GM19324 (cell line): ENCODE data around the gene SLC12A4.
A peak's percentile ranks its signal among the peaks of the same experiment; 100 is the strongest.
"Not testable (repeated sequence)": the region's sequence is repeated elsewhere in the genome, so short reads cannot be mapped to it uniquely, and the experiment has no call there.

ENCODE experiments used
- ATAC-seq: cut with Tn5 transposase; IDR thresholded peaks from one replicate; pipeline ENCODE4 v1.9.1; 2021; ENCODE audit warnings: mild to moderate bottlenecking, moderate library complexity; ENCODE audit not compliant: unreplicated experiment, low FRiP score

Gene SLC12A4

DNA sequence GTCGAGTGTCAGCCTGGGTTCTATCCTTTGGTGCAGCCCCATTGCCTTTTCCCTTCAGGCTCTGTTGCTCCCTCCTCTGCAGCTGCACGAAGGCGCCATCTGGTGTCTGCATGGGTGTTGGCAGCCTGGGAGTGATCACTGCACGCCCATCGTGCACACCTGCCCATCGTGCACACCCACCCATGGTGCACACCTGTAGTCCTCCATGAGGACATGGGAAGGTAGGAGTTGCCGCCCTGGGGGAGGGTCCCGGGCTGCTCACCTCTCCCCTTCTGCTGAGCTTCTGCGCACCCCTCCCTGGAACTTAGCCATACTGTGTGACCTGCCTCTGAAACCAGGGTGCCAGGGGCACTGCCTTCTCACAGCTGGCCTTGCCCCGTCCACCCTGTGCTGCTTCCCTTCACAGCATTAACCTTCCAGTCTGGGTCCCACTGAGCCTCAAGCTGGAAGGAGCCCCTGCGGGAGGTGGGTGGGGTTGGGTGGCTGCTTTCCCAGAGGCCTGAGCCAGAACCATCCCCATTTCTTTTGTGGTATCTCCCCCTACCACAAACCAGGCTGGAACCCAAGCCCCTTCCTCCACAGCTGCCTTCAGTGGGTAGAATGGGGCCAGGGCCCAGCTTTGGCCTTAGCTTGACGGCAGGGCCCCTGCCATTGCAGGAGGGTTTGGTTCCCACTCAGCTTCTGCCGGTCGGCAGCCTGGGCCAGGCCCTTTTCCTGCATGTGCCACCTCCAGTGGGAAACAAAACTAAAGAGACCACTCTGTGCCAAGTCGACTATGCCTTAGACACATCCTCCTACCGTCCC, 39.7 kb downstream of the SLC12A4 start:
- ATAC-seq = no peak

DNA sequence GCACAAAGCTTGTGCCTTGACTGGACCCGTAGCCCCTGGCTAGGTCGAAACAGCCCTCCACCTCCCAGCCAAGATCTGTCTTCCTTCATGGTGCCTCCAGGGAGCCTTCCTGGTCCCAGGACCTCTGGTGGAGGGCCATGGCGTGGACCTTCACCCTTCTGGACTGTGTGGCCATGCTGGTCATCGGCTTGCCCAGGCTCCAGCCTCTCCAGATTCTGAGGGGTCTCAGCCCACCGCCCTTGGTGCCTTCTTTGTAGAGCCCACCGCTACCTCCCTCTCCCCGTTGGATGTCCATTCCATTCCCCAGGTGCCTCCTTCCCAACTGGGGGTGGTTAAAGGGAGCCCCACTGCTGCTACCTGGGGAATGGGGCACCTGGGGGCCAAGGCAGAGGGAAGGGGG, 40.3 kb downstream of the SLC12A4 start:
- no peak for ATAC-seq

DNA sequence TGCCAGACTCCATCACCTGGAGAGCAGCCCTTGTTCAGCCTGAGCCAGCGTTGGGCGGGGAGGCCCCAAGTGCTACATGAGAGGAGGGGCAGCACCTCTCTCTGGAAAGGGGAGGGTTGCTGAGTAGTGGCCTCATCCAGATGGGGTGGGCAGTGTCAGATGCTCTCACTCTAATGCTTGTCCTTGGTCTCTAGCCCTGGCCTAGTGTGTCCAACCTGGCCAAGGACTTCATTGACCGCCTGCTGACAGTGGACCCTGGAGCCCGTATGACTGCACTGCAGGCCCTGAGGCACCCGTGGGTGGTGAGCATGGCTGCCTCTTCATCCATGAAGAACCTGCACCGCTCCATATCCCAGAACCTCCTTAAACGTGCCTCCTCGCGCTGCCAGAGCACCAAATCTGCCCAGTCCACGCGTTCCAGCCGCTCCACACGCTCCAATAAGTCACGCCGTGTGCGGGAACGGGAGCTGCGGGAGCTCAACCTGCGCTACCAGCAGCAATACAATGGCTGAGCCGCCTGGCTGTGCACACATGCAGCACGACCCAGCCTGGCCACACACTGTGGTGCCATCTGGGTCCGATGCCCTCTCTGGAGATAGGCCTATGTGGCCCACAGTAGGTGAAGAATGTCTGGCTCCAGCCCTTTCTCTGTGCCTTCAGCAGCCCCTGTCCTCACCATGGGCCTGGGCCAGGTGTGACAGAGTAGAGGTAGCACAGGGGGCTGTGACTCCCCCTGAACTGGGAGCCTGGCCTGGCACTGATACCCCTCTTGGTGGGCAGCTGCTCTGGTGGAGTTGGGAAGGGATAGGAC, 41.1 kb downstream of the SLC12A4 start:
- no peak for ATAC-seq

DNA sequence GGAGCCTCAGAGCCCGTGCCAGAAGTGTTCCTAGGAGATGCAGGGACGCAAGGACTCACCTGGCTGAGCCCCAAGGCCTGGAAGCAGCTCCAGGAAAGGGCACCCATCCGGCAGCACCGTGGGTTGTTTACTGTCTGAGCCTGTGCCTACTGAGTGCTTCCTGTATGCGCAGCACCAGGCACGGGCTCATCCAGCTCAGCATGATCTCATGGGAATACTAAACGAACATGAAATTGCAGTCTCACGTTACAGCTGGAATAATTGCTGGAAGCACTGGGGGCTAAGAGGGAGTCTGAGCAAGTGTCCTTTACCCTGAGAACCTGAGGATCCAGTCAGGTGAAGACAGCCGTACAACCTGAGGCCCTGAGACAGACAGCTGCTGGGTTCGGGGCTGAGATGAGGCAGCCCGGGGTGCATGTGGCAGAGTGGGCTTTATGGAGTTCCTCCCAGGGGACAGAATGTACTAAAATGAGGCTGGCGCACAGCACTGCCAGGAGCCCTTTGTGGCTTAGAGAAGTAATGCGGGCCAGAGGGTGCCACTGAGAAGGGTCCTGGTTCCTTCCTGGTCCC, 42.2 kb downstream of the SLC12A4 start:
- no peak for ATAC-seq

DNA sequence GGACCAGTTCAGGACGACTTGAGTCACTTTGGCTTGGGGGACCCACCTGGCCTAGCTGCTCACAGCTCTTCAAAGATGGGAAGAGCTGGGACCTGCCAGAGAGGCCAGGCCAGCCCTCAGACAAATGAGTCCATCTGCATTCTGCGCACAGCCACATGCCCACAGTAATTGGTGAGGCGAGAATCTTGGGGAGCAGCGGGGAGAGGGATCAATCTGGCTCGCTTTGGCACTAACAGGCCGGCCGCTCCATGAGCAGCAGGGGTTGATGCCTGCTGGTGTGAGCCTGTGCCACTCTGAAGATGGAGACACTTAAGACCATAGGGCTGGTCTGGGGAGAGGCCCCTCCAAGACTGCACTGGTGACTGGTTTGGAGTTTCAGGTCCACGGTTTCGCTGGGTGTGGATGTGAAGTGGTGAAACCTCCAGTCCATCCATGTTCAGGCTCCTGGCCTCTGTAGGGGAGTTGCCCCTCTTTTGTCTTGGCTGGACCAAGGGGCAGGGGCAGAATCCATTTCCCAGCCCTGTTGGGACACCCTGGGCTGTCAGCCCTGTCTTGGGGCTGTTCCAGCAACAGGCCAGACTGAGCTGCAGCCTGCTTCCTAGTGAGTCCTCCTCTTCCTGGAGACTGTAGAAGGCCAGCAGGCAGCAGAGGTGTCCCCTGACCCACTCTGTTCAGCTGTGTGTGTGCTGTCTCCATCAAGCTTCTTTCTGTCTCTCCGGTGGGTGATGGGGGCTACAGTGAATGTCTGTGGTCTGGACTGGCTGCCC, 44.1 kb downstream of the SLC12A4 start:
- ATAC-seq = no peak

DNA sequence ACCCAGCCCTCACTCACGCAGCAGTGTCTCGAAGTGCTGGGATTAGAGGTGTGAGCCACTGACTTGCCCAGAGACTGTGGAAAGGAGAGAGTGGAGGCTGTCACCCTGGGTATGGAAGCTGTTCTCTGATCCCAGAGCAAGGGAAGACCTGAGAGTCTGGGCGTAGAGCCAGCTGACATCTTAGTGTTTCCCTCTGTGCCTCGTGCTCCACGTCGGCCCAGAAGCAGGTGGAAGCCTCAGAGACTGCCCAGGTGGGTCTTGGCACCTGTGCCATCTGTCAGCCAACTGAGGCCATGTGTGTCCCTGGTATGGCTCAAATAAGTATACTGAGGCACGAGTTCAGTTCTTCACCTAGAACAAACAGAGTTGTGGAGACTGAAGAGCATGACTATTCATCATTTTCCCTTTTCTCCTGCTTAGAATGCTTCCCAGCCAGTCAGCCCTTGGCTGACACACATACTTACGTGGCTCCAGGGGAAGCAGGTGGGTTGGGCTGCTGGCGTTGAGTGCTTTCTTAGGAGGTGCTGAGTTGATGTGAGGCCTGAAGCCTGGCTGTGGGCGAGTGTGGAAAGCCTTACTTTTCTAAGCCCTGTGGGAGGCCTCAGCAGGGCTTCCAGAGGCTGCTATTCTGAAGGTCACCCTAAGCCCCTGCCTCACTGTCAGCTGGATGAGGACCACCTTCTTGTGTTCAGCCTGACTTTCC, 44.9 kb downstream of the SLC12A4 start:
- ATAC-seq = no peak

DNA sequence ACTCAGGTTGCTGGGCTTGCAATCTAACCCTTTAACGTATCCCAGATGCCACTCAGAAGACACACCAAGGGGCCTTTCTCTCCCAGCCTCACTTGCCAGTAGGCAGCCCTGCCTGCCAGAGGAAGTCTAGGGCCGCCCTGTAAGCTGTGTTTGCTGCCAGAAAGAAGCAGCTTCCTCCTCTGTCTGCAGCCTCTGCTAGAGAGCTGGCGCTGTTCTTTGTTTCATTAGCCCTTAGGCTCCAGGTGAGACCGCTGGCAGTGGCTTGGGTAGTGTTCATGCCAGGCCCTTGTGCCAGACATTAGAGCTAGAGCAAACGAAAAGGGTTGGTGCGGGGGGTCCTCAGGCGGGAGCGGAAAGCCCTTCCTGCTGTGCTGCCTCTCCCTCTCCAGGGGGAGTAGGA, 45.7 kb downstream of the SLC12A4 start:
- no peak for ATAC-seq

DNA sequence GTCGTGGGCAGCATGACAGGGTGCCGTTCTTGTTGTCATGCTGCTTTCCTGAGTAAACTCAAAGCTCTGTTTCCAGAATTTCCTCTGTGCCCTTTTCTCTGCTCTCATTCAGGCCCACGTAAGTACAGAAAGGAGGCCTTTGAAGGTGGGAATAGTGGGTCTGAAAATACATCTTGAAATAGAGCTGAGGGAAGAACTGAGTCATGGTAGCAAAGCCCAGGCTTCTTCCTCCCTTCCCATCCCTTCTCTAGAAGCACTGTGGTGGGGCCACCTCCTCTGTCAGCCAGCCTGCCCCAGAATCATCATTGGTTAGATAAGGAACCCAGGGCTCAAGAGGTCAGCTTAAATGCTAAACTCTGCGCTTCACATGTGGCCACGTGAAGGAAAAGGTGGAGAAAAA, 46.2 kb downstream of the SLC12A4 start:
- ATAC-seq = no peak

DNA sequence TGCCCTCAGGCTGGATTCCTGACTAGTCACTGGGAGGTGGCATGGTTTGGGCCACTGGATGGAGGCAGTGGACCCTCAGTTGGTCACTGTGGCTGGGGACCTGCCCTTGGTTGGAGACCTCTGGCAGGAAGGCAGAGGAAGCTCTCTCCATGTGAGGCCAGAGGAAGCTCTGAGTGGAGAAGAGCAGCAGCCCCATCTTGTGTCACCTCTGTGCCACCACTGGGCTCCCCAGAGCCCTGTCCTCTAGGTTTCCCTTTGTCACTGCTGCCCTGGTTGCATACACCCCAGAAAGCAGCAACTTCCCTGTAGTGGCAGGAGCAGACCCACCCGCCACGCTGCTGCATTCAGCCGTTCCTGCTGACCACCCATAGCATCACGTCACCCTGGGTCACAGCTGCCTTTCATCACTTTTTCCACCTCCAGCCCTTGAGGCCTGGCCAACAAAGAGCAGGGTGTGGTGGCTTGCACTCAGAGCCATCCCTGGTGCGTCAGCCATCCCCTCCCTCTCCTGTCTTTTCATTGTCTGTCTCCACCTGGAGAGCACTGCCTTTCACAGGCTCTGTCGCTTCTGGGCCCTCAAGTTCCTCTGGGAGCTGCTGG, 48.7 kb downstream of the SLC12A4 start:
- ATAC-seq = no peak

DNA sequence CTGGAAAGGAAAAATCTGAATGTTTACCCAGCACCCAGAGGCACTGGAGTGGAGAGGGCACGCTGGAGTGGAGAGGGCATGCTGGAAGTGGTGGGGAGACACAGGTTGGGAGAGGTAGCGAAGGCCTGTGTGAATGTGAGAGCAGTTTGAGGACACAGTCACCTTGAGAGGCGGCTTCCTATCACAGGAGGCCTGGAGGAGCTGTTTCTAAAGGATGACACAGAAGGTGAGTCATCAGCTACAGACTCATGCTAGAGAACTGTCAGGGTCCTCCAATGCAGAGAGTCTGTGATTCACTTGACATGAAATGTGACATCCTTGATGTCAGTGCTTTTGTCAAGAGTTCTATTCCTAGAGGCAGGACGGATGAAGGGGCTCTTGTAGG, 50.6 kb downstream of the SLC12A4 start:
- no peak for ATAC-seq

DNA sequence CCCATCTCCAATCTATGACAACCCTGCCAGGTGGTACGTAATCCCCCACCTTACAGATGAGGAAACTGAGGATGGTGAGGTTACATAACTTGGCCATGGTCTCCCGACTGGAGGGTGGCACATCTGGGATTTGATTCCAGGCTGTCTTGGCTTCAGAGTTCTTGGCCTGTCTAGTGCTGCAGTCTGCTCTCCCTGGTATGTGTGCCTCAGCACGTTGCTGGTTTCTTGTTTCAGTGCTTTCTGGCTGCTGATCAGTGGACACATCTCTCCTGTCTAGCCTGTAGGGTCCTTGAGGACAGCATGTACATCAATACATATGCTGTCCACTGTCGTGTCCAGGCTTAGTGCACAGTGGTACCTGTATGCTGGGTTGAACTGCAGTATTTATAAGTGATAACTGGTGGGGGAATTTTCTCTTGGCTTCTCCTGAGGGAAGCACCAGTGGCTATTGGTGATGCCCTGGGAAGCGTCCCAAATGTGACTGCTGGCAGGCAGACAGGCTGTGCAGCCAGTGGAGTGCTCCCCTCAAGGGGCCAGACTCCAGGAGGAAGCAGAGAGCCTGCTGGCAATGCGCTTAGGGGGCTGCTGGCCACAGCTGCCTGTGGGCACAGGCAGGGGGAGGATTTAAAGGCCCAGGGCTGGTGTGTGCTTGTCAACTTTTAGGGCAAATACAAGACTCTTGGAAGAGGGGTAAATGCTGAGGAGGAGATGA, 51.1 kb downstream of the SLC12A4 start:
- ATAC-seq = no peak

DNA sequence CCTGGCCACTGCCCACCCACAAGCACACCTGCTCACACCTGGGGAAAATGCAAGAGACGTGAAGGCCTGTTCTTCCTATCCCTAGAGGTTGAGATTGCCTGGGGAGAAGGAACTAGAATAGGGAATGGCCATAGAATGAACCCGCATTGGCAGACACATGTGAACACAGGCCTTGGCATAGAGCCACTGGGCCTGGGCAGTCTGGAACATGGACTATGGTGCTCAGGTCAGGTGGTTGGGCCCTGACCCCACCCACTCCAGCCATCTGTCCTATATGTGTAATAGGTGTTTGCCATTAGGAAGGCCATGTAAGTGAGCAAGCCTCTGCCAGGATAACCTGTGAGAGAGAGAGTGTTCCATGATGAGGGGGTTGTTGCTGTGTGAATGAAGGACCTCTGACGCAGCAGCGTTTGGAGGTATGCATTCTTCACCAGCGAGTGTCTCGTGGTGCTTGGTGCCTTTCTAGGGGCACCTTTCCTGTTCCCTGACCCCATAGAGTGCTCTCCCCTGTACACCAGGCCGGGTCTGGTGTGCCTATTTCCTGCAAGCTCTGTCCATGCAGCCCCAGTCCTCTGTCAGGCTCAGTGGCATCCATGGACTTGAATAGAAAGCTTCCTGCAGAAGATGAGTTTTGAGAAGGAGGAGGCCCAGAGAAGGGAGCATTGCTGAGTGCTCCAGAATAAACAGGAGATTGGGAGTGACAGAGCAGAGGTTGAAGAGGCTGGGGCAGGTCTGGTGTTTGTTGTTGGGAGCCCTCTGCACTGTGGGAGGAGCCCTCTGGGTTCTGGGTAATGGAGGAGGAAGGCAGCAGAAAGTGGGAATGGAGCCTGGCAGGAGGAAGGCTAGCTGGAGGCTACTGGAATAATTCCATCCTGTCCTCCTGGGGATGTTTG, 52.4 kb downstream of the SLC12A4 start:
- ATAC-seq = no peak

DNA sequence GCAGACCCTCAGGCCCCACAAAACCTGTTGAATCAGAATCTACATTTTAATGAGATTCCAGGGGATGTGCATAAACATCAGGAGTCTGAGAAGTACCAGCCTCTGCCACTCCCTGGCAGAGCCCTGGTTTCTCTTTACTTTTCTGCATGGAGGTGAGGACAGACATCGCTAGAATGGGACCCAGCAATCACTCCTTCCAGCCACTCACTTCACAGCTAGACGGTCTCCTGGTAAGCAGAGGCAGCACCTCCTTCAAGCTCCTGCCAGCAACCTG, 53.0 kb downstream of the SLC12A4 start:
- ATAC-seq = not testable (repeated sequence)

DNA sequence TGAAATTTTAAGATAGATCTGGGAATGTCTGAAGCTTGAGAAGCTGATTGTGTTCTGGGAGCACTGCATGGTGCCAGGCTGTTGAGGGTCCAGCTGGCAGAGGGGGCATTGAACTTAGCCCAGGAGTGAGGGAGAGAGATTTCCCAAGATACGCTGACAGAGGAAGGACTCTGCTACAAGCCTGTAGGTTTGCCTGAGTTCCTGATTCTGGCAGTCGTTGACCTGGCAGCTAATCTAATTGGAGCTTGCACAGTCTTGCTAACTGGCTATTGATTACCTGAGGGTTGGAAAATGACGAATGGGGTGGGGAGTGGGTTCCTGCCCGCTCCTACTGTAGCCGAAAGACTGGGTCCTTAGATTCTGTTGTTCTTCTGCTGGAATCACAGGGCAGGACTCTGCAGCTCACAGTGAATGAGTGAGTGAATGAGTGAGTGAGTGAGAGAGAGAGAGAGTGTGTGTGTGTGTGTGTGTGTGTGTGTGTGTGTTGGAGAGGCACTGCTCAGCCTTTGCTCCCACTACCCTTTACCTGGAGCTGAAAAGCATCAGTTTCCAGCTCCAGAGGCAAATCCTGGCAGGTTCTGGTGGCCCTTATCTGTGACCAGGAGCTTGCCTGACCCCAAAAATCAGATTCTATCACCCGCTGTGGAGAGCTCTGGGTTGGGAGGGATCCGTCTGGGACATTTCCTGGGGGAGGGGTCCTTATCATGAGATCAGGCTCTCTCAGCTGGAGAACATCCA, 53.5 kb downstream of the SLC12A4 start:
- ATAC-seq = no peak

DNA sequence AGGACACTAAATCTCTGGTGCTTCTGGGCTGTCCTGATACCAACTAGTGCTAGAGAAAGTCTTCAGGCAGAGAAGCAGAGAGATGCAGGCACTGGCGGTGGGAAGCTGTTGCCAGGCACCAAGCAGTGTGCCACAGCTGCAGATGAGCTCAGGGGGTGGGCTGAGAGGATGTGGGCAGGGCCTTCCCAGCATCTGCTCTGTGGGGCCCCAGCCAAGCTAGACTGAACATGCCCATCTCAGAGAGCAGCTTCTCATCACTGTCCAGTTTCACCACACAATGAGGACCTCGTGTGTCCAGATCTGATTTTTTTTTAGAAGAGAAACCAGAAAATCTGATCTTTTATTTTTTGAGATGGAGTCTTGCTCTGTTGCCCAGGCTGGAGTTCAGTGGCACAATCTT, 58.3 kb downstream of the SLC12A4 start:
- ATAC-seq = peak; percentile 44

DNA sequence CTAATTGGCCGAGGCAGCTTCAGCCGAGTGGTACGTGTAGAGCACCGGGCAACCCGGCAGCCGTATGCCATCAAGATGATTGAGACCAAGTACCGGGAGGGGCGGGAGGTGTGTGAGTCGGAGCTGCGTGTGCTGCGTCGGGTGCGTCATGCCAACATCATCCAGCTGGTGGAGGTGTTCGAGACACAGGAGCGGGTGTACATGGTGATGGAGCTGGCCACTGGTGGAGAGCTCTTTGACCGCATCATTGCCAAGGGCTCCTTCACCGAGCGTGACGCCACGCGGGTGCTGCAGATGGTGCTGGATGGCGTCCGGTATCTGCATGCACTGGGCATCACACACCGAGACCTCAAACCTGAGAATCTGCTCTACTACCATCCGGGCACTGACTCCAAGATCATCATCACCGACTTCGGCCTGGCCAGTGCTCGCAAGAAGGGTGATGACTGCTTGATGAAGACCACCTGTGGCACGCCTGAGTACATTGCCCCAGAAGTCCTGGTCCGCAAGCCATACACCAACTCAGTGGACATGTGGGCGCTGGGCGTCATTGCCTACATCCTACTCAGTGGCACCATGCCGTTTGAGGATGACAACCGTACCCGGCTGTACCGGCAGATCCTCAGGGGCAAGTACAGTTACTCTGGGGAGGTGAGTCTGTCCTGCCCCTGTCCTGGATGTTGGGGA, 59.2 kb downstream of the SLC12A4 start:
- ATAC-seq = no peak
